NCI-H146 treated with DMSO at 0.1 percent for 48 hours (cell line): ENCODE results near the gene IFT74.
"Not testable (repeated sequence)": the region's sequence is repeated elsewhere in the genome, so short reads cannot be mapped to it uniquely, and the experiment has no call there.

Source experiments
- DNase-seq: peaks from one replicate; lab custom pipeline; 2025; ENCODE audit not compliant: unreplicated experiment; lab: John Stamatoyannopoulos, UW

IFT74 gene

DNA sequence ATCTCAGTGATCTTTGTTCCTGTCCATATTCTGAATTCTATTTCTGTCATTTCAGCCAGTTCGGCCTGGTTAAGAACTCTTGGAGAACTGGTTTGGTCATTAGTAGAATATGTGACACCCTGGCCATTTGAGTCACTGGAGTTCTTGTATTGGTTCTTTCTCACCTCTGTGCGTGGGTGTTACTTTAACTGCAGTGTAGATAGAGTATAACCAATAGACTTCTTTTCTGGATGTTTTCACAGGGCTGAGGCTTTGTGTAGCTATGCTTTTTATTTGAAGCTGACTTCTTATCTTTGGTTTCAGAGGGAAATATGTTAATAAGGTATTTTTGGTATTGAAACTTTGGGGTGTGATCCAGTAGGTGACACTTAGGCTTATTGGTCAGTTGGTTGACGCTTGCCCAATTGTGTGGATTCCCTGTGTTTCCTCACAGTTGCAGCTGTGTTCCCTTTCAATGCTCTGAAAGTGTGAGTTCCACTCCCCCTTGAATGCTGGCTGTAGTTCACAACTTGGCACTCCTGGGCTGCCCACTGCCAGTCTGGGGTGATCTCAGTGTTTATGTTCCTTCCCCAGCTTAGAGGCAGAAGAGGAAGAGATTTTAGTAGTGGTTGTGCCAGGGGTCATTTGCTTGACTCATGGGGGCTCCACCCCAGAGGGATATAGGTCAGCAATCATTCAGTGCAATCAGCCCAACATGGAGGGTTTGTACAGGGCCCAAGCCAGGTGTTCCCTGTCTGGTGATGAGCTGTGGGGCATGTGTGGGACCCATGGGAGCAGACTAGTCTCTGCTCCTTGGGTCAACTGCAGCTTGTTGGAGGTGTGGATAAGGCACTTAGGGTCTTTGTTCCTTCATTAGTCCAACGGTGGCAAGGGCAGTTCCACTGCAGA lies 117.9 kb downstream of the IFT74 start:
- DNase-seq, result no peak

DNA sequence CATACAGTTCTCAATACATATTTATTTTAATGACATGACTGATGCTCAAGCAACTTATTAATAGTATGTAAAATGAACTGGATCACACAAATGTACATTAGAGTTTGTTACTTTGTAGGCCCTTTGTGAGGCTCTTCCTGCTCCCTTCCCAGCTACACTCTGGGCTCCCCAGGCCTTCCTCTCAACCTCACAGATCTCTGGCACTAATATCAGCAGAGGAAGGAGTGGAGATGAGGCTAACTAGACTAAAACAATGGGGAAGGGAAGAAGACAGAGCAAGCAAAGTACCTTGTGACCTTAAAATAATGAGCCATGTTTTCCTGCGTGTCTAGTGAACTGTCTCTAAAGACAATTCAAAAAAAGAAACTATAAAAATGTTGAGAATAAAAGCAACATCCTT lies 122.5 kb downstream of the IFT74 start:
- DNase-seq, result no peak

DNA sequence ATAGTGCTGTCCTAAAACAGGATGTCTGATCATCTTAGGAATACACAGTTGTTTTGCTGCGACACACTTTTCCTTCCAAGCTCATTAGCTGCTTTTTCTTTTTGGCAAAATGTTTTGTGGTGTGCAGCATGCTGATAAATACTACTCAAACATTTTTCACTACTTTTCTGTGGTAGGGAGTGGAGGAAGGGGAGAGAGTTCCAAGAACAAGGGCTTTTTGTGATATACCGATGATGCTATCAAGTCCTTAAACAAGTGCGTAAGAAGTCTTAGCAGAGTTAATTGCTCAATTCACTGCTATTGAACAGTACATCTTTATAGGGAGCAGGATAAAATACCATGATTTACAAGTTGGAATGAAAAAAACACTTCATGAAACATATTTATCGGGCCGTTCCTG lies 129.2 kb downstream of the IFT74 start:
- no peak for DNase-seq

DNA sequence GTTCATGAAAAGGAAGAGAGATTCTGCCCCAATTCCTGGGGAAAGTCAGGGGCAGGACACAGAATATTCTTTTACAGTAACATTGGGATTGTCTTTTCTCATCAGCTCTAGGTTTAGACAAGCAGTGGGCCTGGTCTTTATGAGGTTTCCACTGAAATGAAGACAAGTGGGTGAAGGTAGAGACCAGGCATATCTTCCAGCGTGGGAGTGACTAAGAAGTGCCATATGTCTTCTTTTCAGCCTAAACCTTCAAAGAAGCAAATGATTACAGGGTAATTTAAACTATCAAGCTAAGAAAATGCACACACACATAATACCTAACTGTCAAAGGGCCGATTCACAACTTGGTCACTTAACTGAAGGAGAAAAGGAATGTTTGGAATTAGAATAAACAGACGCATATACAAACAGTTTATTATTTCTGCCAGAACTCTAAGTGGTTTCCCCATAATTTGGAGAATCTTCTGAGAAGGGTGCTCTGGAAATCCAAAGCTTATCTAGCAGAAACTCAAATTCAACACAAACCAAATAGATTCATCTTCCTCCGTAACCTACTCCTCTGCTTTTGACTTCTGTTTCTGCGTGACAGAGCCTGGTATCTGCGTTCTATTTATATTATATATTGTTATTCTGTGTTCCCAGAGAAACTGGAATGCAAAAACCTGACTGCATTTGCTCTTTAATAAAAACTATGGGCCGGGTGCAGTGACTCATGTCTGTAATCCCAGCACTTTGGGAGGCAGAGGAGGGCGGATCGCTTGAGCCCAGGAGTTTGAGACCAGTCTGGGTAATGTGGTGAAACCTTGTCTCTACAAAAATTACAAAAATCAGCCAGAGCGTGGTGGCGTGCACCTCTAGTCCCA lies 130.8 kb downstream of the IFT74 start:
- DNase-seq, result no peak

DNA sequence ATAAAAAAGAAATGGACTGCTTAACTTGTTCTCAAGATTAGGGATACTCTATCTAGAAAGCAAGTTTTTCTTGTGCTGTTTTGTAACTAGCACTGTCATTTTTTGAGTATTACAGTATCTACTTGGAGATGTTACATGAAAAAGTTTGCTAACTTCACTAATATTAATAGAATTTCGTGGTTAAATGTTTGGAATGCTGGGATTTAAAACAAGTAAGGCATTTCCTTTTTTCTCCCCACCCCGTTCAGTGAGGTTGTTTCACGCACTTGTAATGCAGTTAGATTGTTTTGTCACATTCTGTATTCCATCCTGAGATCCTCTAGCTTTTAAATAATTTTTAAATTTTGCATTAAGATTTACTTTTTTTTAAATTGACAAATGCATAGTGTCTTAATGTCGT lies 132.8 kb downstream of the IFT74 start:
- no peak for DNase-seq

DNA sequence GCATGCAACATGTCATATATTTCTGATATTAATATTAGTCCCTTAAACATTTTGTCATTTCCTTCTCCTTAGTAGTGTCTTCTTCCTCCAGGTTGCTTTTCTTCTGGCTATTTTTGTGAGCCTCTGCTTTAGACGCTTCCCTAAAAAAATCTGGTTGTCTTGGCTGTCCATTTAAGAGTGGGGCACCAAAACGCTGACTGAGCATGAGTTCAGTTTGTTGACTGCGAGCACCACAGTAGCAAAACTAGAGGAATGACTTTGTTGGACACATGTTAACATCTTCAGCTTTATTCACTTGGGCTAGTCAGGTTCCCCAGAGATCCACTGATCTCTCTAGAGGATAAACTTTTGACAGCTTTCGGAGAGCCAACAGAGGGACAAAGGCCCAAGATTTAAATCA lies 133.5 kb downstream of the IFT74 start:
- DNase-seq, result no peak

DNA sequence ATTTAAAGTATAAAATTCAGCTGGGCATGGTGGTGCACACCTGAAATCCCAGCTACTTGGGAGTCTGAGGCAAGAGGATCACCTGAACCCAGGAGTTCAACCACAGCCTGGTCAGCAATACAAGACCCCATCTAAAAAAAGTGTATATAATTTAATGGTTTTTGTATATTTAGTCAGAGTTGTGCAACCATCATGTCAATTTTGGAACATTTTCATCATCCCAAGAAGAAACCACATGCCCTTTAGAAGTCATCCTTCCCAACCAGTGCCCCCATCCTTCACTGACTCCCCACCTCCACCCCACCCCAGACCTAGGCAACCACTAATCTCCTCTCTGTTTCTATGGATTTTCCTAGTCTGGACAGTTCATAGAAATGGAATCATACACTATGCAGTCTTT lies 134.0 kb downstream of the IFT74 start:
- no peak for DNase-seq

DNA sequence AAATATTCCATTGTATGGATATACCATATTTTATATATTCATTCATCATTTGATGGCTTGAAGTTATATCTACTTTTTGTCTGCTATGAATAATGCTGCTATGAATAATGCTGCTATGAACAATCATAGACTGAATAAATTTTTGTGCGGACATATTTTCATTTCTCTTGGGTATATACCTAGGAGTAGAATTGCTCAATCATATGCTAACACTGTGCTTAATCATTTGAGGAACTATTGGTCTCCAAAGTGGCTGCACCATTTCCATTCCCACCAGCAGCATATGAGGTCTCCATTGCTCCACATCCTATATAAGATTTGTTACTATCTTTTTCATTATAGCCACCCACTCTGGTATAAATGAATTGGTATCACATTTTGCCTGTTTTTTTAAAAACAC lies 134.5 kb downstream of the IFT74 start:
- DNase-seq, result no peak

DNA sequence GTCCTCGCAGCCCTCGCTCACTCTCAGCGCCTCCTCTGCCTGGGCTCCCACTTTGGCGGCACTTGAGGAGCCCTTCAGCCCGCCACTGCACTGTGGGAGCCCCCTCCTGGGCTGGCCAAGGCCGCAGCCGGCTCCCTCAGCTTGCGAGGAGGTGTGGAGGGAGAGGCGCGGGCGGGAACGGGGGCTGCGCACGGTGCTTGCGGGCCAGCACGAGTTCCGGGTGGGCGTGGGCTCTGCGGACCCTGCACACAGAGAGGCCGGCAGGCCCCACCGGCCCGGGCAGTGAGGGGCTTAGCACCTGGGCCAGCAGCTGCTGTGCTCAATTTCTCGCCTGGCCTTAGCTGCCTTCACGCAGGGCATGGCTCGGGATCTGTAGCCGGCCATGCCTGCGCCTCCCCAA lies 136.3 kb downstream of the IFT74 start:
- not testable (repeated sequence) for DNase-seq

DNA sequence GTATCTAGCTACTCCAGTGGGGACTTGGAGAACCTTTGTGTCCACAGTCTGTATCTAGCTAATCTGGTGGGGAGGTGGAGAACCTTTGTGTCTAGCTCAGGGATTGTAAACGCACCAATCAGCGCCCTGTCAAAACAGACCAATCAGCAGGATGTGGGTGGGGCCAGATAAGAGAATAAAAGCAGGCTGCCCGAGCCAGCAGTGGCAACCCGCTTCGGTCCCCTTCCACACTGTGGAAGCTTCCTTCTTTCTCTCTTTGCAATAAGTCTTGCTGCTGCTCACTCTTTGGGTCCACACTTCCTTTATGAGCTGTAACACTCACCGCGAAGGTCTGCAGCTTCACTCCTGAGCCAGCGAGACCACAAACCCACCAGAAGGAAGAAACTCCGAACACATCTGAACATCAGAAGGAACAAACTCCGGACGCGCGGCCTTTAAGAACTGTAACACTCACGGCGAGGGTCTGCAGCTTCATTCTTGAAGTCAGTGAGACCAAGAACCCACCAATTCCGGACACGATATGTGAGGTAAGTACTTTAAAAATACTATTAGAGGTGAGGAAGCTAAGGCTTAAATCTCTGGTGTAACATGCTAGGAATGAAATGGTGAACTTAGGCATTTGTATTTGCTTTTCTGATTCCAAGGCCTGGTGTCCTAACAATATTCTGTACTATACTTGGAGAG lies 137.3 kb downstream of the IFT74 start:
- not testable (repeated sequence) for DNase-seq

DNA sequence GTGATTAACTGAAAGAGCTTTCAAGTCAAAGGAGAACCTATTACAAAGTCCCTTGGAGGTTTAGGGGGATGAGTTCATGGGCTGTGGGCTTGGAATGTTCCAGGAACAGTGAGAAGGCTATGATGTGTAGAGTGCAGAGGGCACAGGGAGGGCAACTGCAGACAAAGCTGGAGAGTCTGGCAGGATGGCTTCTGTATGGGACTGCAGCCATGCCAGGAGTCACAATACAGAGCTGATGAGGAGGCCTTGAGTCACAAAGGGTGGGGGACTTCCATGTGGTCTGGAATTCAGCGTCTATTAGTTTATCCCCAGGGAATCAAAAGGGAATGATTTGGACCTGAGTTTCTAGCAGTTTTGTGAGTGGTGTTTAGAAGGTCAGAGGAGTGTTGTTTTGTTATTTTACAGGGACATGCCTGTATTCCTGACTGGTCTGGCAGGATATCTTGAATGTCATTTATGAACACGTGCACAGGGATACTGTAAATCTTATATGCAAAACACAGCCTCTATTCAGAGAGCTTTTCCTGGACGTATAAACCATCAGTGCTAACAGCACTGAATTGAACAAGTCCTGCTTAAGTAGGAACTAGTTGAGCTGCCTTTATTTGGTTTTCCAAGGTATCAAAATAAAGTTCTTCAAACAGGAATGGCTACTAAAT lies 138.6 kb downstream of the IFT74 start:
- no peak for DNase-seq

DNA sequence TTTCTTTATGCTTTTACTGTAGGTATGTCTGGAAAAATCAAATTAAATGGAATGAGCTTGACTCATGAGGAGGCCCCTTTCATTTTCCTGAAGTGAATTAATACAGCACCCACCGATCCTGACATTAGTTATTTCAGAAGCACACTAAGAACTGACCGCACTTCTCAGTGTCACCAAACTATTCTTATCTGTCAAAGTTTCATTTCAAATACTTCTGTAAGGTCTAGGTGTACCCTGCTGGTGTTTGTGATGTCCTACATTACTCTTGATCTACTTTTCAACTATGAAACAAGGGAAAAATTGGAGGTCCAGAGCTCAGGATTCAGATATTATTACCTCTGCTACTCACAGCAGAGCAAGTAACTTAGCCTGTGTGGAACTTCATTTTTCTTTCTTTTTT lies 151.0 kb downstream of the IFT74 start:
- no peak for DNase-seq

DNA sequence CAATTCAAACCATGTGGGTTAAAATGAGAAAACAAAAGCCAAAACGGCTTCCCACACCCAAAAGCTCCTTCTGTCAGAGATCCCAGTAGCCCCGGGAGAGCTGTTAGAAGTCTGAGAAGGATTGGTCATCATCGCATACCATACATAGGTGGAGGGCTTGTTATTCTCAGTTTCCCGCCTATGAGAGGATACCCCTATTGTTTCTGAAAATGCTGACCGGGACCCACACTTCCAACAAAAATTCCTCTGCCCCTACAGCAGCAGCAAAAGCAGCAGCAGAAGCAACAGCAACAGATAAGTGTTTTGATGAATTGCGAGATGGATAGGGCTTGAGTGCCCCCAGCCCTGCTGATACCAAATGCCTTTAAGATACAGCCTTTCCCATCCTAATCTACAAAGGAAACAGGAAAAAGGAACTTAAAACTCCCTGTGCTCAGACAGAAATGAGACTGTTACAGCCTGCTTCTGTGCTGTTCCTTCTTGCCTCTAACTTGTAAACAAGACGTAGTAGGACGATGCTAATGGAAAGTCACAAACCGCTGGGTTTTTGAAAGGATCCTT lies 152.8 kb downstream of the IFT74 start, which contains the start of gene TEK:
Gene TEK, plus strand, starts transcription at position 245 of the 561 bp plus-strand sequence. CDS start 366 bp downstream, outside the sequence.
- DNase-seq, result no peak

DNA sequence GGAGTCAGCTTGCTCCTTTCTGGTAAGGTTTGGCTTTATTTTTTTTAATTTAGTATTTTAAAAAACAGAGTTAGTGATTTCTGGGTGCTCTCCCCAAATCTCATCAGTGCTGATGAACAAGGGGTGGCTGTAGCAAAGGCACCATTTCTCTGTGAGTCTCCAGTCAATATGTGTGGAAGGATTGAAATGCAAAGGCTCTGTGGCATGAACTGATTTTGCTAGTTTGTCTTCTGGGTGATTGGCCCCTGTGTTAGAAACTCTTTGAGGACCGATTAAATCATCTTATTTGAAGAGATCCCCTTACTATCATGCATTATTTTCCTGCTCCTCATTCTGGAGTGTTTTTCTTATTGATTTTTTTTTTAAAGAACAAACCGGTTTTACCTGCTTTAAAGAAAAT lies 153.4 kb downstream of the IFT74 start:
- no peak for DNase-seq

DNA sequence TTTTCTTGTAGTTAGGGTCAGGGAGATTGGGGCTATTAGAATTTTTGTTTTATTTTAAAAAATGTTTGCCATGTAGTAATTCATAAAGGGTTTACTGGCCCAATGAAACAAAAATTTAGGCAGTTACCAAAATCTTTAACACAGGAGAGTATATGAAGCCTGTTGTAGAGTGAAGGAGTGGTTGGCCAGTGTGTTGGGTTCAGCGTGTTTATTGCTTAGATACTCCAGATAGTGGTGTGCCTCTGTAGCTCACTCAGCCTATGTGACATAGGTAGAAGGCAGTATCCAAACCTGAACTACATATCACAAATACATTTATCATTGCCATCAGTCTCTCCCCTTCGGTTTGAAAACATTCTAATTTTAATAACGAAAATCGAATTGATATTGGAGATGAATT lies 154.0 kb downstream of the IFT74 start:
- no peak for DNase-seq

DNA sequence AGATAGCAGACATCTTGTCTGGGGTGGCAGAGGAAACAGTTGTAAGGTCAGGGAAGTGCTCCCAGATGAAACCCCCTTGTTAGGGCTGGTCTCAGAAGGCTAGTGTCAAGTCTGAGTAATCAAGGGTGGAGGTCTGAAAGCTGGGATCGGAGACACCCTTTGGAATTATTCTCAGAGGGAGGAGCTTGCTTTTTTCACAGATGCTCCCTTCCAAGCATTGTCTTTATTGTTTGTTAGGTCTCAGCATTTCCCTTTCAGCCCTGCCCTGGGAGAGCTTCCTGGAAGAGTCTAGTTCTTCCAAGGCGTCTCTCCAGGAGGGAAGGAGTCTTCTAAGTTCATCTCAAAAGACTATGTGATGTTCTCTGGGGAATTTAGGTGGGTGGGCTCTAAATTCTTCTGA lies 156.0 kb downstream of the IFT74 start:
- no peak for DNase-seq
